Mesenchymal stem cell (in vitro differentiated cells and primary cell): ENCODE data around the gene CRHR1.

Source experiments
- DNase-seq: peaks from one replicate; pipeline ENCODE4 v3.0.0-alpha.2; 2013
- H2AFZ ChIP-seq: one replicate; pipeline ENCODE4 v1.6.1; 2013; ENCODE audit warnings: low read depth, mild to moderate bottlenecking, control low read depth, inconsistent platforms, low read length, moderate library complexity
- H2AK5ac ChIP-seq: 2 replicates; pipeline ENCODE4 v1.6.1; 2013; ENCODE audit warnings: low read length, moderate library complexity, mild to moderate bottlenecking, inconsistent platforms; ENCODE audit not compliant: severe bottlenecking
- H2BK120ac ChIP-seq: one replicate; pipeline ENCODE4 v1.6.1; 2013; ENCODE audit warnings: low read depth, mild to moderate bottlenecking, inconsistent platforms, low read length, moderate library complexity
- H2BK12ac ChIP-seq, 2 experiments: one replicate each; pipeline ENCODE4 v1.6.1; 2013; ENCODE audit warnings: inconsistent platforms in 2 of 2, low read length in 2 of 2, mild to moderate bottlenecking in 2 of 2, moderate library complexity in 2 of 2, control low read depth in 1 of 2
- H2BK15ac ChIP-seq: one replicate; pipeline ENCODE4 v1.6.1; 2013; ENCODE audit warnings: mild to moderate bottlenecking, low read depth, inconsistent platforms; ENCODE audit not compliant: poor library complexity, severe bottlenecking
- H2BK5ac ChIP-seq: 2 replicates; pipeline ENCODE4 v1.6.1; 2013; ENCODE audit warnings: low read depth, mild to moderate bottlenecking, low read length, control low read depth, inconsistent platforms; ENCODE audit not compliant: poor library complexity, severe bottlenecking
- H3K14ac ChIP-seq, 2 experiments: one replicate each; pipeline ENCODE4 v1.6.1; 2013; ENCODE audit warnings: inconsistent platforms in 2 of 2, low read length in 2 of 2, control low read depth in 1 of 2, mild to moderate bottlenecking in 1 of 2, moderate library complexity in 1 of 2
- H3K18ac ChIP-seq, 2 experiments: one replicate each; pipeline ENCODE4 v1.6.1; 2013; ENCODE audit warnings: inconsistent platforms in 2 of 2, low read length in 2 of 2, control low read depth in 1 of 2, low read depth in 1 of 2, mild to moderate bottlenecking in 1 of 2
- H3K23ac ChIP-seq, 2 experiments: one replicate each; pipeline ENCODE4 v1.6.1; 2013; ENCODE audit warnings: inconsistent platforms in 2 of 2, low read length in 2 of 2, mild to moderate bottlenecking in 2 of 2, moderate library complexity in 2 of 2, control low read depth in 1 of 2
- H3K27ac ChIP-seq: 2 replicates; pipeline ENCODE4 v1.5.1; 2013; ENCODE audit warnings: mild to moderate bottlenecking, moderate library complexity, low read length, control low read depth, inconsistent platforms; ENCODE audit not compliant: poor library complexity, severe bottlenecking
- H3K27me3 ChIP-seq, 2 experiments: 2 replicates each; pipeline versions ENCODE4 v1.6.1 to v1.7.0; 2013; ENCODE audit warnings: low read length in 2 of 2, mild to moderate bottlenecking in 2 of 2, moderate library complexity in 2 of 2, control low read depth in 1 of 2, inconsistent platforms in 1 of 2; ENCODE audit not compliant: control insufficient read depth in 1 of 2, insufficient read depth in 1 of 2
- H3K36me3 ChIP-seq, 2 experiments: 2 replicates each; pipeline versions ENCODE4 v1.6.1 to v1.7.0; 2013; ENCODE audit warnings: low read length in 2 of 2, control low read depth in 1 of 2, inconsistent platforms in 1 of 2, low read depth in 1 of 2, mild to moderate bottlenecking in 1 of 2; ENCODE audit not compliant: insufficient read depth in 2 of 2, control insufficient read depth in 1 of 2
- H3K4ac ChIP-seq, 2 experiments: one replicate each; pipeline ENCODE4 v1.6.1; 2013; ENCODE audit warnings: inconsistent platforms in 2 of 2, low read length in 2 of 2, mild to moderate bottlenecking in 2 of 2, moderate library complexity in 2 of 2, control low read depth in 1 of 2, low read depth in 1 of 2
- H3K4me1 ChIP-seq: 2 replicates; pipeline ENCODE4 v1.6.1; 2013; ENCODE audit warnings: low read depth, low read length, control low read depth; ENCODE audit not compliant: control insufficient read depth, insufficient read depth
- H3K4me2 ChIP-seq: 2 replicates; pipeline ENCODE4 v1.6.1; 2013; ENCODE audit warnings: low read length, mild to moderate bottlenecking, inconsistent platforms; ENCODE audit not compliant: poor library complexity, severe bottlenecking
- H3K4me3 ChIP-seq, 2 experiments: 2 replicates each; pipeline versions ENCODE4 v1.5.1 to v1.7.0; 2013; ENCODE audit warnings: low read length in 2 of 2, mild to moderate bottlenecking in 2 of 2, control low read depth in 1 of 2, low read depth in 1 of 2; ENCODE audit not compliant: insufficient read depth in 1 of 2
- H3K79me1 ChIP-seq: replicated peaks from 2 replicates; pipeline ENCODE4 v1.6.1; 2013; ENCODE audit warnings: mild to moderate bottlenecking, control low read depth, low read length, inconsistent platforms; ENCODE audit not compliant: poor library complexity, severe bottlenecking
- H3K9ac ChIP-seq: 2 replicates; pipeline ENCODE4 v1.7.0; 2013; ENCODE audit warnings: mild to moderate bottlenecking, low read length, moderate library complexity
- H3K9me3 ChIP-seq: 2 replicates; pipeline ENCODE4 v1.7.0; 2013; ENCODE audit warnings: mild to moderate bottlenecking, low read length; ENCODE audit not compliant: control insufficient read depth
- H4K8ac ChIP-seq: one replicate; pipeline ENCODE4 v1.6.1; 2013; ENCODE audit warnings: inconsistent platforms, mild to moderate bottlenecking, low read length, moderate library complexity
- H4K91ac ChIP-seq: one replicate; pipeline ENCODE4 v1.6.1; 2013; ENCODE audit warnings: mild to moderate bottlenecking, low read length, inconsistent platforms
- WGBS: methylation state at CpG from one replicate; pipeline ENCODE4 v1.1.7; 2013; ENCODE audit warnings: mixed read lengths; 5-methylcytosine and 5-hydroxymethylcytosine counted together

CRHR1 gene

GRCh38 chr17:45851464-45851863 is 67.3 kb downstream of the CRHR1 start:
- H3K27ac ChIP-seq: no peak overlapping the region
- no peak overlapping the region for H3K4ac ChIP-seq
- no peak overlapping the region for H3K23ac ChIP-seq
- no peak overlapping the region for H3K4me2 ChIP-seq
- no peak overlapping the region for H2BK15ac ChIP-seq
- DNase-seq: no peak
- no peak overlapping the region for H3K18ac ChIP-seq
- H2AK5ac ChIP-seq: no peak overlapping the region
- H3K9ac ChIP-seq: no peak overlapping the region
- H2BK12ac ChIP-seq: no peak overlapping the region
- 57% methylated on average over 8 of the region's 8 CpGs for WGBS
- H3K14ac ChIP-seq: no peak overlapping the region
- H3K9me3 ChIP-seq: no peaks in the 10 kb centered on the region
- peaks cover 28 to 60% of the 10 kb centered on the region in 2 experiments for H3K27me3 ChIP-seq
- no peak overlapping the region for H2BK5ac ChIP-seq
- no peaks in the 10 kb centered on the region for H3K79me1 ChIP-seq
- no peaks in the 10 kb centered on the region for H3K4me1 ChIP-seq
- H4K8ac ChIP-seq: no peak overlapping the region
- no peak overlapping the region for H4K91ac ChIP-seq
- no peak overlapping the region for H2AFZ ChIP-seq
- no peak overlapping the region for H2BK120ac ChIP-seq
- no peak overlapping the region for H3K4me3 ChIP-seq
- H3K36me3 ChIP-seq: no peaks in the 10 kb centered on the region

GRCh38 chr17:45851873-45852272 is 67.8 kb downstream of the CRHR1 start:
- Histone ChIP-seq H3K36me3 (no peaks in the 10 kb centered on the region), H3K9ac (no peak overlapping the region), H3K27ac (no peak overlapping the region), H4K8ac (no peak overlapping the region), H3K14ac (no peak overlapping the region), H3K79me1 (no peaks in the 10 kb centered on the region), H3K9me3 (no peaks in the 10 kb centered on the region), H2BK15ac (no peak overlapping the region), H2BK12ac (no peak overlapping the region), H2BK5ac (no peak overlapping the region), H3K4me2 (no peak overlapping the region), H4K91ac (no peak overlapping the region), H3K18ac (no peak overlapping the region), H3K23ac (no peak overlapping the region), H3K4ac (no peak overlapping the region), H3K4me1 (no peaks in the 10 kb centered on the region), H2BK120ac (no peak overlapping the region), H3K4me3 (no peak overlapping the region), H3K27me3 (peaks cover 28 to 60% of the 10 kb centered on the region in 2 experiments), H2AFZ (no peak overlapping the region), H2AK5ac (no peak overlapping the region)
- no peak for DNase-seq
- WGBS: 86% methylated on average over 1 of the region's 1 CpG

GRCh38 chr17:45852535-45853297 is 68.6 kb downstream of the CRHR1 start:
- H3K9me3 ChIP-seq: no peaks in the 10 kb centered on the region
- no peak overlapping the region for H2AFZ ChIP-seq
- no peak overlapping the region for H3K18ac ChIP-seq
- 55% methylated on average over 4 of the region's 12 CpGs for WGBS
- H3K79me1 ChIP-seq: no peaks in the 10 kb centered on the region
- H2BK5ac ChIP-seq: no peak overlapping the region
- no peak overlapping the region for H4K91ac ChIP-seq
- no peak overlapping the region for H2BK15ac ChIP-seq
- H3K4me1 ChIP-seq: no peaks in the 10 kb centered on the region
- no peak overlapping the region for H3K4me3 ChIP-seq
- peak; percentile 47 for DNase-seq
- H3K14ac ChIP-seq: no peak overlapping the region
- no peak overlapping the region for H3K27ac ChIP-seq
- no peak overlapping the region for H2BK120ac ChIP-seq
- H3K23ac ChIP-seq: no peak overlapping the region
- no peak overlapping the region for H3K4me2 ChIP-seq
- H4K8ac ChIP-seq: no peak overlapping the region
- no peak overlapping the region for H3K9ac ChIP-seq
- H3K27me3 ChIP-seq: peaks cover 28 to 61% of the 10 kb centered on the region in 2 experiments
- H3K4ac ChIP-seq: no peak overlapping the region
- no peaks in the 10 kb centered on the region for H3K36me3 ChIP-seq
- H2AK5ac ChIP-seq: no peak overlapping the region
- H2BK12ac ChIP-seq: no peak overlapping the region

GRCh38 chr17:45854209-45854608 is 70.1 kb downstream of the CRHR1 start:
- Histone ChIP-seq H3K14ac (no peak overlapping the region), H2AK5ac (no peak overlapping the region), H3K79me1 (no peaks in the 10 kb centered on the region), H2BK12ac (no peak overlapping the region), H3K9me3 (no peaks in the 10 kb centered on the region), H3K36me3 (no peaks in the 10 kb centered on the region), H4K91ac (no peak overlapping the region), H3K4ac (no peak overlapping the region), H3K9ac (no peak overlapping the region), H3K4me2 (no peak overlapping the region), H3K23ac (no peak overlapping the region), H2BK120ac (no peak overlapping the region), H4K8ac (no peak overlapping the region), H3K27ac (no peak overlapping the region), H3K27me3 (peaks cover 28 to 56% of the 10 kb centered on the region in 2 experiments), H3K4me1 (peaks cover 2% of the 10 kb centered on the region), H3K4me3 (no peak overlapping the region), H2AFZ (no peak overlapping the region), H2BK5ac (no peak overlapping the region), H3K18ac (no peak overlapping the region), H2BK15ac (no peak overlapping the region)
- no peak for DNase-seq
- WGBS: 64% methylated on average over 7 of the region's 9 CpGs
